Measurements from ENCODE around the gene PKIG.

The PKIG gene

DNA sequence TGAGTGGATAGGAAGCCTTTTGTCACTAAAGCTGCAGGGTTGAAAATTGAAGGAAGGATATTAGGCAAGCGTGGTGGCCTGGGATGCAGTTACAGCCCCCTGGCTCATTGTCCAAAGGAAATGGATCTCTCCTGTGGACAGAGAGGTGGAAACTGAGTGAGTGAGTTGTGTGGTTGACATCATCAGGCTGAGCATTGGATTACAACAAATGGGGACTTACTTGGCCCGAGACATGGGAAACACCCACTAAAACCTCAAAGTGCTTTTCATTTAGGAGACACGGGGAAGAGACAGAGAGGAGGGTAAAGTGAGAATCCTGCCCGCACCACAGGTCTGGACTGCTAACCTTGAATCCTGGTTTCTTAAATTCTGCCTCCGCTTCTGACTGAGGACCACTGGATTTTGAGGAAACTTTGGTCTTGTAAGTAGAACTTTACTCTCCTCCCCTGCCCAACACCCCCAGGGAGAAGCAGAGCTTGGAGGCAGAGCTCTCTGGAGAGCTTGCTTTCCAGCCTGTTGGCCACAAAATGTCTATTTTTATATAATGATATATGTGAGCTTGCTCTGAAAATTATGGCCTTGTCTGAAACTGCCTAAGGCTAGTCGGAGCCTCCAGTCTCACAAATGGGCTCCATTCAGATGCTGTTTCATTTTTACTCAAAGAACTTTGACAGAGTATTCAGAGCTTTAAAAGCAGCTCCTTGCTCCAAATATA lies at the start of gene PKIG:
Gene PKIG (plus strand): TSS at position 269 of the 715 bp plus-strand sequence. CDS start 31,978 bp downstream, outside the sequence.
- no peaks in the 10 kb centered on the region for H3K36me3 ChIP-seq (ENCODE audit: control insufficient read depth, insufficient read depth, low read length)
- H3K4me1 ChIP-seq (ENCODE audit: control insufficient read depth, insufficient read depth, low read length): no peaks in the 10 kb centered on the region
- H3K4me3 ChIP-seq (ENCODE audit: low read length): no peak within 1 kb of the TSS
- peak within 1 kb of the TSS; percentile 60 for H3K9ac ChIP-seq (ENCODE audit: low read length)
- H3K9me3 ChIP-seq (ENCODE audit: control insufficient read depth, low read length): no peaks in the 10 kb centered on the region
- H3K27me3 ChIP-seq (ENCODE audit: control insufficient read depth, insufficient read depth, low read length): no peaks in the 10 kb centered on the region

DNA sequence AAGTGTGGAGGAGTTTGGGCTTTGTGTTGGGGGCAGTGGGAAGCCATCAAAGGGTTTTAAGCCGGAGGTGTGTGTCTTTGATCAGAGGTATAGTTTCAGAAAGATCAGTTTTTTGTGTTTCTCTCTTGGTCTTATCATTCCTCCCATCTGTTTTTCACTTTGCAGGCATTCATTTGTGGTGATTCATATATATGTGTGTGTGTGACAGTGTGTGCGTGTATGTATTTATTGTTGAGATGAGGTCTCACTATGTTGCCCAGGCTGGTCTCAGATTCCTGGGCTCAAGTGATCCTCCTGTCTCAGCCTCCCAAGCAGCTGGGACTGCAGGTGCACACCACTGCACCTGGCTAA lies 49.4 kb upstream of the PKIG start:
- Histone ChIP-seq H3K4me1 (ENCODE audit: control insufficient read depth, insufficient read depth, low read length) (peaks cover 6% of the 10 kb centered on the region), H3K9ac (ENCODE audit: low read length) (no peak overlapping the region), H3K36me3 (ENCODE audit: control insufficient read depth, insufficient read depth, low read length) (no peaks in the 10 kb centered on the region), H3K27me3 (ENCODE audit: control insufficient read depth, insufficient read depth, low read length) (peaks cover 3% of the 10 kb centered on the region), H3K9me3 (ENCODE audit: control insufficient read depth, low read length) (no peaks in the 10 kb centered on the region), H3K4me3 (ENCODE audit: low read length) (no peak overlapping the region)

DNA sequence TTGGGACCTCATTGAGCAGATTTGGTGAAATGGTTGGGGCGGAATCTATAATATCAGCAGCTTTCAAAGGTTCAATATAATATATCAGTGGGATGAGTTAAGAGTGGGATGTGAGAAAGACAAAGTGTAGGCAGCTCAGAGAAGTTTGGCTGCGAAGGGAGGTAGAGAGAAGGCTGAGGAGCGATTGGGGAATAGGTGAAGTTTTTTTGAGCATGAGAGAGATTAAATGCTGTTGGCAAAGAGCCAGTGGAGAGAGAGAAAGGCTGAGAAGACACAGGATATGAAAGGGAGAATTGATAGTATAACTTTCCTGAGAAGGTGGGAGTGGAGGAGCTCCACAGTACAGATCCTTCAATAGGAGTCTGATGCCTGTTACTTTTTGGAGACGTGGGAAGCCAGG lies 48.5 kb upstream of the PKIG start:
- Histone ChIP-seq H3K4me3 (ENCODE audit: low read length) (no peak overlapping the region), H3K27me3 (ENCODE audit: control insufficient read depth, insufficient read depth, low read length) (peaks cover 3% of the 10 kb centered on the region), H3K4me1 (ENCODE audit: control insufficient read depth, insufficient read depth, low read length) (peaks cover 6% of the 10 kb centered on the region), H3K9me3 (ENCODE audit: control insufficient read depth, low read length) (no peaks in the 10 kb centered on the region), H3K36me3 (ENCODE audit: control insufficient read depth, insufficient read depth, low read length) (no peaks in the 10 kb centered on the region), H3K9ac (ENCODE audit: low read length) (no peak overlapping the region)

DNA sequence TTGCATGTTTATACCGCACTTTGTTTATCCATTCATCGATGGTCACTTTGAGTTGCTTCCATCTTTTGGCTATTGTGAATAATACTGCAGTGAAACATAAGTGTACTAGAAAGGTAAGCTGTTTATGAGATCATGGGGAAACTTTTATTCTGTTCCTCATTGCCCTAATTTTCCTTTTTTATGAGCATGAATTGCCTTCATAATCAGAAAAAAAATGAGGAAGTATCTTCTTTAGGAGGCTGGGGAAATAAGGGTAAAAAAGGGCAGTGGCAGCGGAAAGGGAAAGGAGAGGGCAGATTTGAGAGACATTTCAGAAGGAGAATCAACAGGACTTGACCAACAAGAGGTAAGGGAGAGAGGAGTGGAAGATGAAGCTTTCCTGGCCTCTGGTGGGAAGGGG lies 46.2 kb upstream of the PKIG start:
- H3K4me3 ChIP-seq (ENCODE audit: low read length): no peak overlapping the region
- peaks cover 4% of the 10 kb centered on the region for H3K4me1 ChIP-seq (ENCODE audit: control insufficient read depth, insufficient read depth, low read length)

DNA sequence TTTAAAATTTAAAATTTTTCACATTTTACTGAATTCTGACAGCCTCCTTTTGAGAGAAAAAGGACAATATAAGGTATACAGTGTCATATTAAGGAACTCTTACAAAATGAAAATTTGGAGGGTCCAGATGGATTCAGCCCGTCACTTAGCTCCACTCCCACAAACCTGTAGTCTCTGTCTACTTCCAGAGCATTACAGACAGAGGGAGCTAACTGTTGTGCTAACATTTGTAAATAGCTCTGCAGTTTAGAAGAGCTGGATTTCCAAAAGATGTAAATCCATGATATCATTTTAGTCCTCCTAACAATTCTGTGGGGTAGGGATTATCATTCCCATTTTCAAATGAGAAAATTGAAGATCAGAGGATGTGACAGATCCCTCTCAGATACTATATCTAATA lies 44.4 kb upstream of the PKIG start:
- H3K36me3 ChIP-seq (ENCODE audit: control insufficient read depth, insufficient read depth, low read length): no peaks in the 10 kb centered on the region
- no peak overlapping the region for H3K4me3 ChIP-seq (ENCODE audit: low read length)
- no peaks in the 10 kb centered on the region for H3K27me3 ChIP-seq (ENCODE audit: control insufficient read depth, insufficient read depth, low read length)
- no peak overlapping the region for H3K9ac ChIP-seq (ENCODE audit: low read length)
- H3K4me1 ChIP-seq (ENCODE audit: control insufficient read depth, insufficient read depth, low read length): no peaks in the 10 kb centered on the region
- H3K9me3 ChIP-seq (ENCODE audit: control insufficient read depth, low read length): no peaks in the 10 kb centered on the region

More for the DNA sequence above, 46.2 kb upstream of the PKIG start:
- H3K36me3 ChIP-seq (ENCODE audit: control insufficient read depth, insufficient read depth, low read length): no peaks in the 10 kb centered on the region
- no peaks in the 10 kb centered on the region for H3K9me3 ChIP-seq (ENCODE audit: control insufficient read depth, low read length)
- H3K9ac ChIP-seq (ENCODE audit: low read length): no peak overlapping the region
- H3K27me3 ChIP-seq (ENCODE audit: control insufficient read depth, insufficient read depth, low read length): peaks cover 3% of the 10 kb centered on the region

DNA sequence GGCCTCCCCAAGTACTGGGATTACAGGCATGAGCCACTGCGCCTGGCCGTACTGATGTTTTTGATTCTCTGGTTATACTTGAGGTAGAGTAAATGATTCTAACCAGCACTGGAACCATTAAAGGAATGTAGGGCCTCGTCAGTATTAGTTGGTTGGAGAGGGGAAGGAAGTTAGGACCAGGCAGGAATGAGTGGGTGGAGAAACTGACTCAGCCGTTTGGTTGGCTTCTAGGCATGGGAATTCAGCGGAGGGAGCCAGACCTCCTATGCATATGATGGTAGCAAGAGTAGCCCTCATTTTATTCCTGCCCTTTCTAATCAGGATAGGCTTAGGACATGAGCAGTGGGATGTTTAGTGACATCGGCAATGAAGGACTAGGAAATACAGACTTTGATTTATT lies 41.5 kb upstream of the PKIG start:
- H3K4me3 ChIP-seq (ENCODE audit: low read length): no peak overlapping the region
- H3K36me3 ChIP-seq (ENCODE audit: control insufficient read depth, insufficient read depth, low read length): no peaks in the 10 kb centered on the region
- H3K9ac ChIP-seq (ENCODE audit: low read length): no peak overlapping the region
- no peaks in the 10 kb centered on the region for H3K4me1 ChIP-seq (ENCODE audit: control insufficient read depth, insufficient read depth, low read length)
- no peaks in the 10 kb centered on the region for H3K27me3 ChIP-seq (ENCODE audit: control insufficient read depth, insufficient read depth, low read length)
- no peaks in the 10 kb centered on the region for H3K9me3 ChIP-seq (ENCODE audit: control insufficient read depth, low read length)

DNA sequence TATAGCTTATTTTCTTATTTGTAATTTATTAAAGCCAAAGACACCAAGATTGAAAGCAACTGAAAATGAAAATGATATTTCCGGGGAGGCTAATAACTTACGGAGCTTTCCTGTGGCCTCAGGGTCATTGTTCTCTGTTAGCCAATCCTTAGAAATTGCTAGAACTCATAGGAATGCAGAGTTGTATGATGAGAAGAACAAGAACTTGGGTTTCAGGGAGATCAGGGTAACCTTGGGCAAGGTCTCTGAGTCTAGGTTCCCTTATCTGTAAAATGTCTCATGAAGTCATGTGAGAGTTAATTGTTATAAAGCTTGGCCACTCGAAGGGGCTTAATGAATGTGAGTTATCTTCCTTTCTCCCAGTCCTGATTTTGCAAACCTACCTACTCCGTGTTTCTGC lies 40.4 kb upstream of the PKIG start:
- Histone ChIP-seq H3K4me1 (ENCODE audit: control insufficient read depth, insufficient read depth, low read length) (no peaks in the 10 kb centered on the region), H3K36me3 (ENCODE audit: control insufficient read depth, insufficient read depth, low read length) (no peaks in the 10 kb centered on the region), H3K9ac (ENCODE audit: low read length) (no peak overlapping the region), H3K9me3 (ENCODE audit: control insufficient read depth, low read length) (no peaks in the 10 kb centered on the region), H3K4me3 (ENCODE audit: low read length) (no peak overlapping the region), H3K27me3 (ENCODE audit: control insufficient read depth, insufficient read depth, low read length) (no peaks in the 10 kb centered on the region)

DNA sequence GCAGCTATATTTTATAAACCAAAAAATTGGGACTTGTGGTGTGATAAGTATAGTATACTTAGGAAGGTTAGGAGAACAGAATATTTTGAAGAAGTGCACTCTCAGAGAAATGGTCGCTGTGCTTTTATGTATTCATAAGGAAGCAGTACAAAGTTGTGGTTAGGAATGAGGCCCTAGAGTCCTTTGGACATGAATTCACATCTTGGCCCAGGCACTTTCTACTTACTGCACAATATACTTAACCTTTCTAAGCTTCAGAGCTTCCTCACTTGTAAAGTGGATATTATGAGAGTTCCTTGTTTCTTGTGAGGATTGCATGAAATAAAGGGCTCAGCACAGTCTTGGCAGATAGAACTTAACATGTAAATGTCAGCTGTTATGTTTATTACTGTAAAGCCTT lies 39.5 kb upstream of the PKIG start:
- no peaks in the 10 kb centered on the region for H3K4me1 ChIP-seq (ENCODE audit: control insufficient read depth, insufficient read depth, low read length)
- H3K36me3 ChIP-seq (ENCODE audit: control insufficient read depth, insufficient read depth, low read length): no peaks in the 10 kb centered on the region
- H3K9ac ChIP-seq (ENCODE audit: low read length): no peak overlapping the region

DNA sequence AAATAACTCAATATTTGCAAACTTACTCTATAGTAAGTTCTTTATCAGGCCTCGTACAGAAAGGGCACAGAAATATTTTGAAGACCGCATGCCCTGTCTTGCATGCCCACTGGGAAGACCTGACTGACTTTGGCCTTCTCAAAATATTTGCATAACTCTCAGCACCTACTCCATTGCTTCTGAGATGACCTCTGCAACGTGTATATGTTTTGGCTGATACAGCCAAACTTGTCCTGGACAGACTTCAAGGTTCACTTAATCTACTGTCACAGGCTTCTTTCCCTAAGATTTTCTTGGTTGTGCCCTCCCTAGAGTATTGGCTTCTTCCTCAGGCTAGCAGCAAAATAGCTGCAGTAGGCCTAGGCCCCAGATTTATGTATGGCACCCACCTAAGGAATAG lies 39.0 kb upstream of the PKIG start:
- no peaks in the 10 kb centered on the region for H3K27me3 ChIP-seq (ENCODE audit: control insufficient read depth, insufficient read depth, low read length)
- no peaks in the 10 kb centered on the region for H3K4me1 ChIP-seq (ENCODE audit: control insufficient read depth, insufficient read depth, low read length)
- no peaks in the 10 kb centered on the region for H3K9me3 ChIP-seq (ENCODE audit: control insufficient read depth, low read length)
- no peak overlapping the region for H3K4me3 ChIP-seq (ENCODE audit: low read length)
- H3K36me3 ChIP-seq (ENCODE audit: control insufficient read depth, insufficient read depth, low read length): no peaks in the 10 kb centered on the region
- H3K9ac ChIP-seq (ENCODE audit: low read length): no peak overlapping the region

More for the DNA sequence above, 39.5 kb upstream of the PKIG start:
- Histone ChIP-seq H3K27me3 (ENCODE audit: control insufficient read depth, insufficient read depth, low read length) (no peaks in the 10 kb centered on the region), H3K9me3 (ENCODE audit: control insufficient read depth, low read length) (no peaks in the 10 kb centered on the region), H3K4me3 (ENCODE audit: low read length) (no peak overlapping the region)

DNA sequence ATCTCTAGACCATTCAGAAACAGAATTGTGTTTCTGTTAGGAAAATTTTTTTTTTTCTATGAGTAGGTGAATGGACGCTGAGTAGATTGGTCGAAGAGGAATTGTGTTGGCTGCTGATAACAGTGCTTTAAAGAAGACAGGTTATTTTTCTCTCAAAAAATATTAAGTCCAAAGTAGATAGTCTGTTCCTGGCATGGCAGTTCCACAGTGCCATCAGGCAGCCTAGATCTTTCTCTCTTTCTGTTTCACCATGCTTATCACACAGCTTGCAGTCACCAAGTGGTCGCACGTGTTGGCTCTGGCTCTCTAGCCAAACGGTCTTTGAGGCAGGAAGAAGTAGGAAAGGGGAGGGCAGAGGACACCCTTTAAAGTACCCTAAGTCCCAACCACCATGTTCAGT lies 38.1 kb upstream of the PKIG start:
- no peaks in the 10 kb centered on the region for H3K36me3 ChIP-seq (ENCODE audit: control insufficient read depth, insufficient read depth, low read length)
- H3K4me3 ChIP-seq (ENCODE audit: low read length): no peak overlapping the region
- H3K9me3 ChIP-seq (ENCODE audit: control insufficient read depth, low read length): no peaks in the 10 kb centered on the region
- no peaks in the 10 kb centered on the region for H3K4me1 ChIP-seq (ENCODE audit: control insufficient read depth, insufficient read depth, low read length)
- no peak overlapping the region for H3K9ac ChIP-seq (ENCODE audit: low read length)
- H3K27me3 ChIP-seq (ENCODE audit: control insufficient read depth, insufficient read depth, low read length): no peaks in the 10 kb centered on the region

DNA sequence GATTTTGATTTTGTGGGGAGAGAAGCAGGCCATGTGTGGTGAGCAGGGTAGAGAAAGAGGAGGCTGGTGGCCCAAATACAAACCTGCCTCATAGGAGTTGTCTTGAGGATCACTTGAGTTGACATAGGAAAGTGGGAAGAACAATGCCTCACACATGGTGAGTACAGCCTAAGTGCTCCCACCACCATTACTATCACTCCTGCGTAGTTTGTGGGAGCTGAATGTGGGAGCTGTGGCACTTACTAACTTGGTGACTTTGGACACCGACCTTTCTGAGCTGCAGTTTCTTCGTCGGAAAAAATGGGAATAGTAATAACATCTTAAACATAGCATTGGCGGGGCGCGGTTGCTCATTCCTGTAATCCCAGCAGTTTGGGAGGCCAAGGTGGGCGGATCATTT lies 35.0 kb upstream of the PKIG start:
- H3K4me3 ChIP-seq (ENCODE audit: low read length): no peak overlapping the region
- H3K27me3 ChIP-seq (ENCODE audit: control insufficient read depth, insufficient read depth, low read length): no peaks in the 10 kb centered on the region

DNA sequence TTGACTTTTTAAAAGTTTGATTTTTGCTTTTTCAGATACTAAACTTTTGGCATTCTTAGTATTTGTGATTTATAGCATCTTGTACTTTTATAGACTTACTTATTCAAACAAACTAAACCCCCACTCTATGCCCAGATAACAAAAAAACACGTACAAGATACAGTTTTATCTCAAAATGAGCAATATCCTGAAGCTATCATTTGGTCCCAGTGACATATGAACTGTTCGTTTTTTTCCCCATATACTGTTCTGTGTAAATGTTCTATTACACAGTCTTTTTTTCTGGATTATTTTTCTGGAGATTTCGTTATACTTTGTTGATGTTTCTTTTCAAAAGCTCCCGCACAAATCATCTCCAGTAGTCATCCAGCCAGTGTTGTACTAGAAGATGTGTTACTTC lies 33.3 kb upstream of the PKIG start:
- H3K9me3 ChIP-seq (ENCODE audit: control insufficient read depth, low read length): no peaks in the 10 kb centered on the region
- H3K36me3 ChIP-seq (ENCODE audit: control insufficient read depth, insufficient read depth, low read length): no peaks in the 10 kb centered on the region
- H3K4me1 ChIP-seq (ENCODE audit: control insufficient read depth, insufficient read depth, low read length): no peaks in the 10 kb centered on the region
- H3K9ac ChIP-seq (ENCODE audit: low read length): no peak overlapping the region
- H3K4me3 ChIP-seq (ENCODE audit: low read length): no peak overlapping the region
- no peaks in the 10 kb centered on the region for H3K27me3 ChIP-seq (ENCODE audit: control insufficient read depth, insufficient read depth, low read length)

More for the DNA sequence above, 35.0 kb upstream of the PKIG start:
- H3K4me1 ChIP-seq (ENCODE audit: control insufficient read depth, insufficient read depth, low read length): no peaks in the 10 kb centered on the region
- H3K36me3 ChIP-seq (ENCODE audit: control insufficient read depth, insufficient read depth, low read length): no peaks in the 10 kb centered on the region
- no peak overlapping the region for H3K9ac ChIP-seq (ENCODE audit: low read length)
- H3K9me3 ChIP-seq (ENCODE audit: control insufficient read depth, low read length): no peaks in the 10 kb centered on the region

DNA sequence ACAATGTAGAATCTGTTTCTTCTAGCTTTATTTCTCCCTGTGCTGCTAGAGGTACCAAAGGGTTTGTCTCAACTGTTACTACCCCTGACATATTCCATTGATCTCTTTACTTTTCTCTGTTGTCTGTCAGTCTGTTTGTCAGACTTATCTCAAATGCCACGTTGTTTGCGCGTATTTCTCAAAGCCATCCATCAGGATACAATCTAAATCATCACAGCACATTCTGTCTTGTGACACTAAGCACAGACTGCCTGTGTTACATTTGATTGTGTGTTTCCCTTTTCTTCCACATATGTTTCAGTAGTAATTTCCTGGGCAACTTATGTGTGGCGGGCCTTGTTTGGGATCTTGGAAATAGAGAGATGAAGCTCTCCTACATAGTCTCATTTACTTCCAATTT lies 30.3 kb upstream of the PKIG start:
- H3K27me3 ChIP-seq (ENCODE audit: control insufficient read depth, insufficient read depth, low read length): no peaks in the 10 kb centered on the region
- H3K36me3 ChIP-seq (ENCODE audit: control insufficient read depth, insufficient read depth, low read length): no peaks in the 10 kb centered on the region
- no peak overlapping the region for H3K9ac ChIP-seq (ENCODE audit: low read length)
- no peak overlapping the region for H3K4me3 ChIP-seq (ENCODE audit: low read length)
- H3K9me3 ChIP-seq (ENCODE audit: control insufficient read depth, low read length): no peaks in the 10 kb centered on the region
- no peaks in the 10 kb centered on the region for H3K4me1 ChIP-seq (ENCODE audit: control insufficient read depth, insufficient read depth, low read length)
